HepG2 (cell line): ENCODE data around the gene MYOF.

Experiments used
- AFF4 ChIP-seq: sonication (generic); formaldehyde crosslinking; IDR thresholded peaks from 2 replicates; pipeline ENCODE4 v1.4.0; 2020; ENCODE audit warnings: missing genetic modification reagents
- CTCF ChIP-seq: sonication (generic); formaldehyde crosslinking; IDR thresholded peaks from 2 replicates; pipeline ENCODE4 v1.5.0; 2020; ENCODE audit warnings: mild to moderate bottlenecking, missing genetic modification reagents, moderate library complexity
- FOXK2 ChIP-seq: fragments of 450-650 bp; IDR thresholded peaks from 2 replicates; pipeline ENCODE4 v1.6.1; 2016
- GABPA ChIP-seq, 2 experiments: IDR thresholded peaks; 2 replicates each; pipeline ENCODE4 v1.6.1; 2011 to 2016; ENCODE audit warnings: low read depth in 2 of 2, low read length in 1 of 2, missing biosample characterization in 1 of 2, missing genetic modification characterization in 1 of 2
- NFKB2 ChIP-seq: sonication (generic); formaldehyde crosslinking; IDR thresholded peaks from 2 replicates; pipeline ENCODE4 v1.4.0; 2020; ENCODE audit warnings: missing genetic modification reagents, borderline replicate concordance
- POLR2AphosphoS5 ChIP-seq: IDR thresholded peaks from 2 replicates; pipeline ENCODE4 v1.6.1; 2012; ENCODE audit warnings: low read depth, low read length
- PPARG ChIP-seq: conservative IDR thresholded peaks from 2 replicates; pipeline ENCODE4 v1.6.1; 2016; ENCODE audit warnings: missing biosample characterization, missing genetic modification reagents
- SIN3A ChIP-seq: IDR thresholded peaks from 2 replicates; pipeline ENCODE4 v1.6.1; 2011; ENCODE audit warnings: low read depth, mild to moderate bottlenecking, control low read depth, low read length, borderline replicate concordance
- TEF ChIP-seq: sonication (generic); formaldehyde crosslinking; IDR thresholded peaks from 2 replicates; pipeline ENCODE4 v1.5.0; 2020; ENCODE audit warnings: missing genetic modification reagents
- TGIF2 ChIP-seq: IDR thresholded peaks from 2 replicates; pipeline ENCODE4 v1.6.1; 2016; ENCODE audit warnings: control low read depth, missing compliant biosample characterization
- ZHX2 ChIP-seq, 2 experiments: sonication (generic) in 1 of 2; formaldehyde crosslinking in 1 of 2; IDR thresholded peaks; 2 replicates each; pipeline versions ENCODE4 v1.6.1 to v1.9.0; 2014 to 2022; ENCODE audit warnings: antibody characterized with exemption in 1 of 2, borderline replicate concordance in 1 of 2, inconsistent platforms in 1 of 2, low read depth in 1 of 2, missing genetic modification reagents in 1 of 2
- ZNF235 ChIP-seq: sonication (generic); formaldehyde crosslinking; IDR thresholded peaks from 2 replicates; pipeline ENCODE4 v1.8.1; 2023; ENCODE audit warnings: mild to moderate bottlenecking, missing genetic modification reagents, borderline replicate concordance

GRCh38 chr10:93505075-93505474 lies 22.9 kb upstream of the MYOF start:
- TF ChIP-seq CTCF (CRISPR knock-in tag) (no peak), FOXK2 (no peak), TEF (CRISPR knock-in tag) (no peak), NFKB2 (CRISPR knock-in tag) (no peak), GABPA (IDR thresholded peaks at IDR 0.05; ENCODE audit: low read depth, low read length) (no peak), GABPA (CRISPR knock-in tag; IDR thresholded peaks at IDR 0.05; ENCODE audit: low read depth) (no peak), PPARG (CRISPR knock-in tag) (no peak), POLR2AphosphoS5 (no peak), TGIF2 (CRISPR knock-in tag) (no peak), ZHX2 (IDR thresholded peaks at IDR 0.05; ENCODE audit: low read depth) (no peak), ZHX2 (CRISPR knock-in tag; IDR thresholded peaks at IDR 0.05; ENCODE audit: borderline replicate concordance) (no peak), ZNF235 (CRISPR knock-in tag) (no peak), SIN3A (no peak), AFF4 (CRISPR knock-in tag) (no peak)
